Measurements from ENCODE around the gene WNT5B. TPM values are rescaled to one million over a fixed set of nuclear protein-coding genes. Genes with fewer than 3 reads are reported as not detected.
"Not testable (repeated sequence)": the region's sequence is repeated elsewhere in the genome, so short reads cannot be mapped to it uniquely, and the experiment has no call there.

The WNT5B gene
- polyA plus RNA-seq, 4 donors, result 0.67 to 4.9 (median 2.3) TPM

GRCh38 chr12:1594006-1594260 is 35.1 kb upstream of the WNT5B start:
- no peaks in the 10 kb centered on the region for H3K27me3 ChIP-seq (ENCODE audit: control insufficient read depth in 3 of 3, insufficient read depth in 3 of 3, low read length in 3 of 3)
- no peak for FAIRE-seq
- DNase-seq, result no peak
- peak overlapping the region; percentile 66 to 76 (median 68) for H3K4me3 ChIP-seq (ENCODE audit: low read depth in 1 of 3, low read length in 3 of 3)
- H3K4me1 ChIP-seq (ENCODE audit: control insufficient read depth in 3 of 3, insufficient read depth in 2 of 3, low read depth in 1 of 3, low read length in 2 of 3), result peaks cover 4 to 37% (median 10%) of the 10 kb centered on the region in 3 donors
- WGBS, 3 donors, result 0 to 1% methylated on average over 12 to 34 of the region's 34 CpGs; no CpG with 5 or more reads in 1 of the 3 donors
- H3K27ac ChIP-seq (ENCODE audit: low read depth in 1 of 3, low read length in 2 of 3), result peak overlapping the region; percentile 71 to 93 (median 93)
- no peaks in the 10 kb centered on the region for H3K9me3 ChIP-seq (ENCODE audit: control insufficient read depth in 2 of 2, insufficient read depth in 1 of 2, low read depth in 1 of 2, low read length in 1 of 2)
- H3K36me3 ChIP-seq (ENCODE audit: control insufficient read depth in 3 of 3, insufficient read depth in 2 of 3, low read depth in 1 of 3, low read length in 3 of 3), result peaks cover 0 to 7% (median 0%) of the 10 kb centered on the region in 3 donors

DNA sequence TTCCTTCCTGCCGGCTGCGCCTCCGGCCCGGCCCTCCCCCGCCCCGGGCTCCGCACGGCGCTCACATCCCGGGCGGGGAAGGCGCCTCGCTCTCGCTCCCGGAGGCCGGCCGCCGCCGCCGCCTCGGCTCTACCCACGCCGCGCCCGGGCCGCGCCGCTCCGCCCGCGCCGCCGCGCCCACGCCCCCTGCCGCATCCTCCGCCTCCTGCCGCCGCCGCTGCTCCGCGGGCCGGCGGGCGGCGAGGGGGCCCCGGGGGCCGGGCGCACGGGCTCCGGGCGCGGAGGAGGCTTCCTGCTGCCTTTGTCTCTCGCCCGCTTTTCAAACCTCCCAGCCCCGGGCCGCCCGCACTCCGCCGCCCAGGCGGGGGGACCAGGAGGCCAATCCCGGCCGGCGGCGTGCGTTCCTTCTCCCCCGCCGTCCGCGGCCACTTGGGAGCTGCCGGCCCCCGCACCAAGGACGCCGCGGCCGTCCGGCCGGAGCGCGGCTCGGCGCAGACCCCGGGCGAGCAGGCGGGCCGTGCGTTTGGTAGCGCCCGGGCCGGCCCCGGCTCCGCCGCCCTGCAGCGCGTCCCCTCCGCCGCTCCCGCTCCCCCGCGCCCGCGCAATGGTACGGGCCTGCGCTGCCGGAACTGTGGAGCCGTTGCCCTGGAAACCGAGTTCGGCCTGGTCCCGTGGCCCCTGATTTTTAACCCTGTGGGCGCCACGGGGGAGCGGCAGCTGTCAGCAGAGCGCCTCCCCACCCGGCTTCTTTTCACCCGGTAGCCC is 34.6 kb upstream of the WNT5B start, which contains the start of gene FBXL14:
TSS of gene FBXL14 (minus strand) at position 321 of the 765 bp plus-strand sequence. CDS start 515 bp downstream, outside the sequence.
- Histone ChIP-seq H3K9me3 (ENCODE audit: control insufficient read depth in 2 of 2, insufficient read depth in 1 of 2, low read depth in 1 of 2, low read length in 1 of 2) (no peaks in the 10 kb centered on the region), H3K4me3 (ENCODE audit: low read depth in 1 of 3, low read length in 3 of 3) (peak within 1 kb of the TSS; percentile 68 to 80 (median 76)), H3K36me3 (ENCODE audit: control insufficient read depth in 3 of 3, insufficient read depth in 2 of 3, low read depth in 1 of 3, low read length in 3 of 3) (peaks cover 0 to 7% (median 0%) of the 10 kb centered on the region in 3 donors), H3K4me1 (ENCODE audit: control insufficient read depth in 3 of 3, insufficient read depth in 2 of 3, low read depth in 1 of 3, low read length in 2 of 3) (peaks cover 4 to 36% (median 10%) of the 10 kb centered on the region in 3 donors), H3K27ac (ENCODE audit: low read depth in 1 of 3, low read length in 2 of 3) (peak within 1 kb of the TSS; percentile 92 to 97 (median 93)), H3K27me3 (ENCODE audit: control insufficient read depth in 3 of 3, insufficient read depth in 3 of 3, low read length in 3 of 3) (no peaks in the 10 kb centered on the region)
- 0 to 1% (median 1%) methylated on average over 51 to 115 of the region's 115 CpGs for WGBS, 3 donors
- no peak for FAIRE-seq
- DNase-seq, result peak; percentile 83 to 96

DNA sequence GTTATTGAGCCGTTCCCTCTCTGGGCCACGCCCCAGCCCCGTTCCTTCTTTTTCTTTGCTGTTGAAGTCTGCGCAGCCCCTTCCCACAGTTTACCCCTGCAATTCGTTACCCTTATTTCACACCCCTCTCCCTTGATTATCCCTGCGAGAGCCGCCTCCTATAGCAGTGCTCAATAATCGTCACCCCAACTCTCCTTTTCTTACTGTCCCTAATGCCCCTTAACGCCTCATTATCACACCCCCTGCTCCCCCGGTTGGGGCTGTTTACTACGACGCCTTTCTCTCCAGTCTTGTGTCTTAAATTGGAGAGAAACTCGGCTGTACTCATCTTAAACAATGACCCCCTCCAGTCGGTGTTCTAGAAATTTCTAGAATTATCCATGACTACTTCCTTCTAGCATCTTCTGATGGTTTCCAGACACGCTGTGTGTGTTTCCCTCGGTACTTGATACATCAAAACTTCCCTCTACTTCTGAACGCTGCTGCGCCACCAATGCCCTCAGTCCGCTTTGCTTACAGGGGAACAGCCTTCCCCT is 33.9 kb upstream of the WNT5B start:
- H3K4me1 ChIP-seq (ENCODE audit: control insufficient read depth in 3 of 3, insufficient read depth in 2 of 3, low read depth in 1 of 3, low read length in 2 of 3), result peaks cover 4 to 31% (median 10%) of the 10 kb centered on the region in 3 donors
- DNase-seq, result peak; percentile 20 to 44
- peak overlapping the region; percentile 68 to 80 (median 76) for H3K4me3 ChIP-seq (ENCODE audit: low read depth in 1 of 3, low read length in 3 of 3)
- no peaks in the 10 kb centered on the region for H3K27me3 ChIP-seq (ENCODE audit: control insufficient read depth in 3 of 3, insufficient read depth in 3 of 3, low read length in 3 of 3)
- H3K27ac ChIP-seq (ENCODE audit: low read depth in 1 of 3, low read length in 2 of 3), result peak overlapping the region; percentile 92 to 97 (median 93)
- 10 to 17% (median 15%) methylated on average over 19 of the region's 19 CpGs for WGBS, 3 donors
- H3K36me3 ChIP-seq (ENCODE audit: control insufficient read depth in 3 of 3, insufficient read depth in 2 of 3, low read depth in 1 of 3, low read length in 3 of 3), result peaks cover 0 to 7% (median 0%) of the 10 kb centered on the region in 3 donors
- no peak for FAIRE-seq
- H3K9me3 ChIP-seq (ENCODE audit: control insufficient read depth in 2 of 2, insufficient read depth in 1 of 2, low read depth in 1 of 2, low read length in 1 of 2), result no peaks in the 10 kb centered on the region

- H3K36me3 ChIP-seq (ENCODE audit: control insufficient read depth in 3 of 3, insufficient read depth in 2 of 3, low read depth in 1 of 3, low read length in 3 of 3), result peaks cover 0 to 7% (median 0%) of the 10 kb centered on the region in 3 donors
- H3K4me3 ChIP-seq (ENCODE audit: low read depth in 1 of 3, low read length in 3 of 3), result no peak overlapping the region
- peak overlapping the region in 2 of 3 donors; percentile 92 to 97 for H3K27ac ChIP-seq (ENCODE audit: low read depth in 1 of 3, low read length in 2 of 3)
- H3K4me1 ChIP-seq (ENCODE audit: control insufficient read depth in 3 of 3, insufficient read depth in 2 of 3, low read depth in 1 of 3, low read length in 2 of 3), result peaks cover 4 to 25% (median 5%) of the 10 kb centered on the region in 3 donors
- no peaks in the 10 kb centered on the region for H3K27me3 ChIP-seq (ENCODE audit: control insufficient read depth in 3 of 3, insufficient read depth in 3 of 3, low read length in 3 of 3)
- peak; percentile 34 to 36 for DNase-seq
- no peak for FAIRE-seq
- H3K9me3 ChIP-seq (ENCODE audit: control insufficient read depth in 2 of 2, insufficient read depth in 1 of 2, low read depth in 1 of 2, low read length in 1 of 2), result no peaks in the 10 kb centered on the region
- WGBS, 3 donors, result 37 to 65% (median 59%) methylated on average over 9 of the region's 9 CpGs
These were observed 33.2 kb upstream of the WNT5B start for GRCh38 chr12:1595690-1596347.

GRCh38 chr12:1598757-1599156 is 30.3 kb upstream of the WNT5B start:
- no peak overlapping the region for H3K4me3 ChIP-seq (ENCODE audit: low read depth in 1 of 3, low read length in 3 of 3)
- H3K27me3 ChIP-seq (ENCODE audit: control insufficient read depth in 3 of 3, insufficient read depth in 3 of 3, low read length in 3 of 3), result no peaks in the 10 kb centered on the region
- no peaks in the 10 kb centered on the region for H3K9me3 ChIP-seq (ENCODE audit: control insufficient read depth in 2 of 2, insufficient read depth in 1 of 2, low read depth in 1 of 2, low read length in 1 of 2)
- H3K36me3 ChIP-seq (ENCODE audit: control insufficient read depth in 3 of 3, insufficient read depth in 2 of 3, low read depth in 1 of 3, low read length in 3 of 3), result no peaks in the 10 kb centered on the region
- DNase-seq (no peak), FAIRE-seq (no peak)
- H3K4me1 ChIP-seq (ENCODE audit: control insufficient read depth in 3 of 3, insufficient read depth in 2 of 3, low read depth in 1 of 3, low read length in 2 of 3), result peaks cover 3 to 4% (median 4%) of the 10 kb centered on the region in 3 donors
- no peak overlapping the region for H3K27ac ChIP-seq (ENCODE audit: low read depth in 1 of 3, low read length in 2 of 3)
- WGBS, 3 donors, result 97 to 98% (median 98%) methylated on average over 3 of the region's 3 CpGs

- not testable (repeated sequence) for H3K27ac ChIP-seq (ENCODE audit: low read depth in 1 of 3, low read length in 2 of 3); FAIRE-seq
- WGBS, 3 donors, result 79 to 82% (median 82%) methylated on average over 9 of the region's 9 CpGs
These were observed 26.3 kb upstream of the WNT5B start for GRCh38 chr12:1602706-1603105.

GRCh38 chr12:1603269-1603993 is 25.6 kb upstream of the WNT5B start:
- H3K36me3 ChIP-seq (ENCODE audit: control insufficient read depth in 3 of 3, insufficient read depth in 2 of 3, low read depth in 1 of 3, low read length in 3 of 3), result no peaks in the 10 kb centered on the region
- H3K4me3 ChIP-seq (ENCODE audit: low read depth in 1 of 3, low read length in 3 of 3), result no peak overlapping the region
- WGBS, 3 donors, result 89 to 95% (median 89%) methylated on average over 7 of the region's 7 CpGs
- peaks cover 0 to 9% (median 4%) of the 10 kb centered on the region in 3 donors for H3K4me1 ChIP-seq (ENCODE audit: control insufficient read depth in 3 of 3, insufficient read depth in 2 of 3, low read depth in 1 of 3, low read length in 2 of 3)
- no peaks in the 10 kb centered on the region for H3K27me3 ChIP-seq (ENCODE audit: control insufficient read depth in 3 of 3, insufficient read depth in 3 of 3, low read length in 3 of 3)
- H3K27ac ChIP-seq (ENCODE audit: low read depth in 1 of 3, low read length in 2 of 3), result no peak overlapping the region
- no peak for DNase-seq
- no peak for FAIRE-seq
- H3K9me3 ChIP-seq (ENCODE audit: control insufficient read depth in 2 of 2, insufficient read depth in 1 of 2, low read depth in 1 of 2, low read length in 1 of 2), result no peaks in the 10 kb centered on the region

More at GRCh38 chr12:1602706-1603105, 26.3 kb upstream of the WNT5B start:
- DNase-seq; H3K4me1 ChIP-seq (ENCODE audit: control insufficient read depth in 3 of 3, insufficient read depth in 2 of 3, low read depth in 1 of 3, low read length in 2 of 3); H3K9me3 ChIP-seq (ENCODE audit: control insufficient read depth in 2 of 2, insufficient read depth in 1 of 2, low read depth in 1 of 2, low read length in 1 of 2); H3K27me3 ChIP-seq (ENCODE audit: control insufficient read depth in 3 of 3, insufficient read depth in 3 of 3, low read length in 3 of 3); H3K4me3 ChIP-seq (ENCODE audit: low read depth in 1 of 3, low read length in 3 of 3); H3K36me3 ChIP-seq (ENCODE audit: control insufficient read depth in 3 of 3, insufficient read depth in 2 of 3, low read depth in 1 of 3, low read length in 3 of 3): not testable (repeated sequence)

DNA sequence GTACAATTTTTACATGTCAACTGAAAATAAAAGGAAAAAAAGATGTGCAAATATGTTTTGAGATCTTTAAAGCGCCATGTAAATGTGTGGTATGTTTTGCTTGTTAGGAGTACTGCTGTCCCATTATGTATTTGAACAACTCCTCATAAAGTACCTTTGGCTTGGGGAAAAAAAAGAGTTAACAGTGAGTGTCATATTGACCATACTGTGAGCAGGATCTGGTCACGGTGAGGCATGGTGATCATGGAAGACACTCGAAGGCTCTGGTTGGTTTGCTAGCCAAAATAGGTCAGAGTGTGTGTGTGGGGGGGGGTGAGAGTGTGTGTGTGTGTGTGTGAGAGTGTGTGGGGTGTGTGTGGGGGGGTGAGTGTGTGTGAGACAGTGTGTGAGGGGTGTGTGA is 24.6 kb upstream of the WNT5B start:
- 65 to 72% (median 72%) methylated on average over 3 of the region's 3 CpGs for WGBS, 3 donors
- FAIRE-seq, result no peak
- no peak overlapping the region for H3K4me3 ChIP-seq (ENCODE audit: low read depth in 1 of 3, low read length in 3 of 3)
- H3K9me3 ChIP-seq (ENCODE audit: control insufficient read depth in 2 of 2, insufficient read depth in 1 of 2, low read depth in 1 of 2, low read length in 1 of 2), result no peaks in the 10 kb centered on the region
- H3K27ac ChIP-seq (ENCODE audit: low read depth in 1 of 3, low read length in 2 of 3), result no peak overlapping the region
- H3K4me1 ChIP-seq (ENCODE audit: control insufficient read depth in 3 of 3, insufficient read depth in 2 of 3, low read depth in 1 of 3, low read length in 2 of 3), result peaks cover 0 to 9% (median 4%) of the 10 kb centered on the region in 3 donors
- no peak for DNase-seq
- no peaks in the 10 kb centered on the region for H3K36me3 ChIP-seq (ENCODE audit: control insufficient read depth in 3 of 3, insufficient read depth in 2 of 3, low read depth in 1 of 3, low read length in 3 of 3)
- no peaks in the 10 kb centered on the region for H3K27me3 ChIP-seq (ENCODE audit: control insufficient read depth in 3 of 3, insufficient read depth in 3 of 3, low read length in 3 of 3)
